C1 segment of cervical spinal cord (tissue), 14 donors: ENCODE data around the gene CYB5A.
"Not testable (repeated sequence)": the region's sequence is repeated elsewhere in the genome, so short reads cannot be mapped to it uniquely, and the experiment has no call there.

ENCODE experiments used
- DNase-seq, 14 donors: peaks; one replicate each; lab custom pipeline; 2025; lab: John Stamatoyannopoulos, UW

Gene CYB5A

GRCh38 chr18:74299162-74299561 lies 7.4 kb upstream of the CYB5A start:
- DNase-seq, result no peak

GRCh38 chr18:74294526-74294925 lies 2.8 kb upstream of the CYB5A start:
- DNase-seq, result peak in 1 of 14 donors; percentile 31

DNA sequence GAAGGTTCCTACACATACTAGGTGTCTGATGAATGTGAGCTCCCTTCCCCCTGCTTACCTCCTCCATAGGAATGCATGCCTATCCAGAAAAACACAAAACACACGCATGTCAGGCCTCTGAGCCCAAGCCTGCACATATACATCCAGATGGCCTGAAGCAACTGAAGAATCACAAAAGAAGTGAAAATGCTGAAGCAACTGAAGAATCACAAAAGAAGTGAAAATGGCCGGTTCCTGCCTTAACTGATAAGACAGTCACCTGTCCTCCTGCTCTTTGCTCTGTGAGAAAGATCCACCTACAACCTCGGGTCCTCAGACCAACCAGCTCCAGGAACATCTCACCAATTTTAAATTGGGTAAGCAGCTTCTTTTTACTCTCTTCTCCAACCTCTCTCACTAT lies 1.2 kb upstream of the CYB5A start:
- DNase-seq, result not testable (repeated sequence)

GRCh38 chr18:74292541-74292858 lies 737 bp upstream of the CYB5A start:
- peak in 1 of 14 donors; percentile 51 for DNase-seq

- DNase-seq, result no peak
Measured at GRCh38 chr18:74291472-74291770, 342 bp downstream of the CYB5A start.

- DNase-seq, result peak in 1 of 14 donors; percentile 22
Measured at GRCh38 chr18:74290794-74291471, 830 bp downstream of the CYB5A start.

- DNase-seq, result no peak
Measured at GRCh38 chr18:74290021-74290420, 1.7 kb downstream of the CYB5A start.

DNA sequence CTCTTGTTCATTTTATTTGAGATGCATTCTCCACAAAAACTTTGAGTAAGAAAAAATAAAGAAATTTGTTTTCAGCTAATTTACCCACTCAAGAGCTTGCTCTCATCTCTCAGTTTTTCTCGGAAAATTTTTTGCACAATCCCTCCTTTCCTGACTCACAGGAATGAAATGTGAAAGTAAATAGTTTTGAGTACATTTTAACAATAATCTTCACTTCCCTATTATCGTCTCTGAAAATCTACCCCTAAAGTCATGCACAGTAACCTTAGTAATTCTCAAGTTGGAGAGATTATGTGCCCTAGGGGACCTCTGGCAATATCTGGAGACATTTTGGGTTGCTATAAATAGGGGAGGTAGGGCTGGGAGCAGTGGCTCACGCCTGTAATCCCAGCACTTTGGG lies 2.6 kb downstream of the CYB5A start:
- DNase-seq, result no peak

DNA sequence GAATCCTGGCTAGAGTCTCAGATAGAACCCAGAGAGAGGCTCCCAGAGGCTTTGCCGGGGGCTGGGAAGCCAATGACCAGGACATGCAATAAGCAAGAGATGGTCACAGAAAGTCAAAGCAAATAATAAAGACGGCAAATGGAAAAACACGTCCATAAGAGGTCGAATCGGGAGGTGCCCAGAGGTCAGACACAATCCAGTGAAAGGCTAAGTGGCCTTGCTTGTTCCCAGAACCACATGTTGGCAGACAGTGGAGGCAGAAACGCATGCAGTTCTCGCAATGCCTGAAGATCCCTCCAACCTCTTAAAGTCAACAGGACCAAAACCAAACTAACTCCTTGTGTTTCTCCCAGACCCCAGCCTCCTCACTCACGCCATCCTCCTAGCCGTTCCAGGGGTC lies 3.0 kb downstream of the CYB5A start:
- DNase-seq, result peak in 2 of 14 donors; percentile 5 to 45

GRCh38 chr18:74288041-74288440 lies 3.7 kb downstream of the CYB5A start:
- peak in 1 of 14 donors; percentile 35 for DNase-seq

GRCh38 chr18:74286856-74287255 lies 4.9 kb downstream of the CYB5A start:
- no peak for DNase-seq

DNA sequence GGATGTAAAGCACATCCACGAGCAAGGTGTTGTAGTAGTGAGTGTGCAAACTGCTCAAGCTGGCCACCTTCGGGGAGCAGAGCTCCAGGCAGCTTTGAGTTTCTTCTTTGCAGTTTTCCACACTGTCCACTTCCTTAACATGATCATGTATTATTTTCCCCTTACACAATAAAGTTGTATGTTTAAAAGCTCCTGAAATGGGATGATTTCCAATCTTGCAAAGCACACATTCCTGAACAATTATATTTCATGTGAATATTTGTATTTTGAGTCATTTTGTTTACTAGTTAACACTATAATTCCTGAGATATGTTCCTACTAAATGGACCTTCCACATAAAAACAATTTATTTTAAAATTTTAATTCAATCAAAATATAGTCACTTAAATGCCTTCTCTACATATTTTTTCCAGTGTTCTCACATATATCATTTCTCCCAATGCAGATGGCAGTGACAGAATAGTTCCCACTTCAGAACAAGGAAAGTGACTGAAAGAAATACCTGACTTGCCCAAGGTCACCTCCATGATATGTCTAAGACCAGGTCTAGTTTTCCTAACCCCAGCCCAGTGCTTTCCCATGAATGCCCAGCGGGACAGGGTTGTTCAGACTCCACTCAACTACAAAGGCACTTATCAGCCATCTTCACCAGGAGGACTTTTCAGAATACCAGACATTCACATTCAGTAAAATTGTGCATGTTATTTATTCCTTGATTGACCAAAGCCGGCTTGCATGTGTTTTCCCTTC lies 5.5 kb downstream of the CYB5A start:
- no peak for DNase-seq

- not testable (repeated sequence) for DNase-seq
Measured at GRCh38 chr18:74285583-74285982, 6.2 kb downstream of the CYB5A start.

DNA sequence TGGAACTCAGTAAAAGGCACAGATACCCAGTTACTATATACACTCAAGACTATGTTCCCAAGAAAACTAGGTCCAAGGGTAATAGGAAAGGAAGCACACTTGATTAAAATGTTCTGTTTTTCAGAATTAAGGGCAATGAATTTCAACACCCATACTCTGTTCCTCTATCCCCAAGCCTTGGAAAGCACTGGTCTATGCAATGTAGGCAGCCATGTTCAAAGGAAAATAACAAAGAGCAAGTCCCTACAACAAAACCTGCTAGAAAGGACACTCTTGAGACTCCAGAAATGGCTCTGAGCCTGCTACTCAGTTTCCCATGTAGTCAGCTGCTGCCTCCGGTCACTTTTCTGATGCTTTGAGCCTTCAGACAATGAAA lies 6.8 kb downstream of the CYB5A start:
- DNase-seq, result no peak

GRCh38 chr18:74284191-74284979 lies 7.4 kb downstream of the CYB5A start:
- peak in 6 of 14 donors; percentile 23 to 36 (median 31) for DNase-seq

DNA sequence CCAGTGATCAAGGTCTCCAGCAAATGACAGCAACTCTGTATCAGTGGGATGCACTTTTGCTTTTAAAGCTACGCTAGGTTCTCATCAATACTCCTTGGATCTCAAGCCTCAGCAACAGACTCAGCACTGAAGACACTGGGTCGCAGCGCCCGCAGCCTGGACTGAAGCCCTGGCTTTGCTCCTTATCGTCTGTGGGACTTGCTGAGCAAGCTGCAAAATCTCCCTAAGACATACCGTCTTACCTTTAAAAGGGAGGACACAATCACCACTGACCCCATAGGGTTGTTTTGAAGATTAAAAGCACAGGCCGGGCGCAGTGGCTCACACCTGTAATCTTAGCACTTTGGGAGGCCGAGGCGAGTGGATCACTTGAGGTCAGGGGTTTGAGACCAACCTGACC lies 8.1 kb downstream of the CYB5A start:
- DNase-seq, result peak in 1 of 14 donors; percentile 40

DNA sequence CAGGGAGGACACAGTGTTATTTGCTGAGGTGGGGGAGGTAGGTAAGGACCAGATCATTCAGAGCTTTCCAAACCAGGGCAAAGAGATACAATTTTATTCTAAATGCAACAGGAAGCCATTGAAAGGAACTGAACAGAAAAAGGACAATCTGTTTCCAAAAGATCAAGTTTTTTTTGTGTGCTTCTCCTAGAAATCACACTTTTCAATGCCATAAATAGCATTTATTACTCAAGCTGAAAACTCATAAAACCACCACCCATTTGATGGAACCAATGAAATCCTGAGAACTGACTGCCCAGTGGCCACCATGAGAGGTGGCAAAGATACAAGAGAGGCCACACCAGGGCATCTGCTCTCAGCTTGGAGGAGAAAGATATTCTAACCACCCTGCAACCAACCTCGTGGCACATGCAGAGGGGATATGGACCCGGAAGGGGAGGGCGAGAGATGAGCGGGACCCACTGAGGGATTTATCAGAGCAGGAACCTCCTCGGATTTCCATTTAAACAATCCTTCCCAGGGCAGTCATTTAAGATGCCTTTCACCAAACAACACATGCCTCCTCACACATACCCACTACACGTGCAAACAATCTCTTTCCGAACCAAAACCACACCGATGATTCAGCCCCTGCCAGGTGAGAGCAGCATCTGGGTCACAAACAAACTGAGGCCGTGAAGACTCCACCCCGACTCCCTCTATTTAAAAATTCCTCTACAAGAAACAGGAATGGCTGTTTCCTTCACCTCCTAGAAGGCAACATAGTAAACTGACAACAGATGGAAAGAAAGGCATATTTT lies 8.8 kb downstream of the CYB5A start:
- no peak for DNase-seq

DNA sequence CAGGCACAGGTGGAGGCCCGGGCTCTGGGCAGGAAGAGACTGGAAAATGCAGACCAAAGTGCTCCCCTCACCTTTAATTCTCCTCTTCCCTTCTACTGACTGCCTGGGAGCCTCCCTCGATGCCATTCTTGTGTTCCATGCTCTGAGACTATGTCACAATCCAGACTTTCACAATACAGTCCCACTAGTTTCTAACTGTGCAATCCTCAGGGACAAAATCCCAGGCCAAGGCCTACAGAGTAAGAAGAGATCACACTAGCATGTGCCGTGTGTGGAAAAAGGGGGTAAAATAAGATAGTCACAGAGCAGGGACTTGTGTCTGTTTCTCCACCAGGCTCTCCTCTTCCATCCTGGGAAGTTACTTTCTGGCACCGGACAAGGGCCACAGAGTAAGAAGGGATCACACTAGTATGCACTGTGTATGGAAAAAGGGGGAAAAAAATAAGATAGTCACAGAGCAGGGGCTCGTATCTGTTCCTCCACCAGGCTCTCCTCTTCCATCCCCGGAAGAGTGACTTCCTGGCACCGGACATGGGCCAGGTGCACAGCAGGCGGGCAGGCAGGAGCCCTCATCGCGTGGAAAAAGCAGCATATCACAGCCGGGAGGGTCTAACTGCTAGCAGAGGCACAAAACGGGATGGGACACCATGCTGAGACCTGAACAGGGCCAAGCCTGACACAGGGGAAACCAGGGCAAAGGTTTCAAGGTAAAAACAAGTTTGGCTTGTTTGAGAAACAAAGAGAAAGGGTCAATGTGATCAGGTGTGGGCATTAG lies 9.6 kb downstream of the CYB5A start:
- peak in 1 of 14 donors; percentile 51 for DNase-seq

DNA sequence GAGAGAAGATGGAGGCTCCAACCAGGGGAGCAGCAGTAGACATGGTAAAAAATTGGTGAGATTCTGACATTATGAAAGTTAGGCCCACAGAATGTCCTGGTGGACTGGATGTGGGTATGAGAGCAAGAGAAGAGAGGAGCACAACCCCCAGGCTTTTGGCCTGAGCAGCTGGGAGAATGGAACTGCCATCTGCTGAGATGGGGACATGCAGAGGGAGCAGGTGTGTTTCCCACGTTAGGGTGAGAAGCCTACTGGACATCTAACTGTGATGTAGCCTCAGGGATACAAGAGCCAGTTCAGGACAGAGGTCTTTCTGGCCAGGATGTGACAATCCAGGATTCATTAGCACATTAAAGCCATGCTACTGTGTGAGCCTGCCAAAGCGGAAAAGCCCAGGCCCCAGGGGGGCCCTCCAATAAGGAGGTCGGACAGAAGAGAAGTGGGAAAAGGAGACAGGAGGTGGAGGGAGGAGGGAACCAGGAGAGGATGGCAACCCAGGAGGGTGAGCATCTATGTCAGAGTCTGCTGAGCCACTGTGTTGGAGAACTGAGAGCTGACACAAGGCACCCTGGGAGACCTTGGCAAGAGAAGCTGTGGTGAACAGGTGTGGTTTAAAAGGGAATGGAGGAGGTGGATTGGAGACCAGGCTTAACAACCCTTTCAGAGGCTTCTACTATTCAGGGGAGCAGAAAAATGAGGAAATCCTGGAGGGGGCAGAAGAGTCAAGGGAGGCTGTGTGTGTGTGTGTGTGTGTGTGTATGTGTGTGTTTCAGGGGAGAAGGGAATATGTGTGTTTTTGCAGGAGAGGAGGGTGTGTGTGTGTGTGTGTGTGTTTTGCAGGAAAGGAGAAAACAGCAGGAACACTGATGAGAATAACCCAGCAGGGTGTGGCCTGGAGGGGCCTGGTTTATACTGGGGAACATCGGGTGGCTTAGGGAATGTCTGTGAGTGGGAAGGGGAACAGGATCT lies 10.5 kb downstream of the CYB5A start:
- DNase-seq, result peak in 2 of 14 donors; percentile 22 to 99

- no peak for DNase-seq
Measured at GRCh38 chr18:74278983-74279382, 12.8 kb downstream of the CYB5A start.
